Measurements from ENCODE around the gene SORBS2.

Gene SORBS2

GRCh38 chr4:185666156-185666555 lies 145.8 kb downstream of the SORBS2 start:
- no peak for DNase-seq

- DNase-seq = no peak
Observed at GRCh38 chr4:185665655-185666054, 146.3 kb downstream of the SORBS2 start.

- no peak for DNase-seq
Observed at GRCh38 chr4:185664481-185664880, 147.5 kb downstream of the SORBS2 start.

GRCh38 chr4:185662030-185662778 lies 149.8 kb downstream of the SORBS2 start:
- DNase-seq = no peak

GRCh38 chr4:185660340-185660739 lies 151.7 kb downstream of the SORBS2 start:
- DNase-seq = no peak

GRCh38 chr4:185657699-185658098 lies 154.3 kb downstream of the SORBS2 start:
- DNase-seq = no peak

- DNase-seq = no peak
Observed at GRCh38 chr4:185657183-185657582, 154.8 kb downstream of the SORBS2 start.

DNA sequence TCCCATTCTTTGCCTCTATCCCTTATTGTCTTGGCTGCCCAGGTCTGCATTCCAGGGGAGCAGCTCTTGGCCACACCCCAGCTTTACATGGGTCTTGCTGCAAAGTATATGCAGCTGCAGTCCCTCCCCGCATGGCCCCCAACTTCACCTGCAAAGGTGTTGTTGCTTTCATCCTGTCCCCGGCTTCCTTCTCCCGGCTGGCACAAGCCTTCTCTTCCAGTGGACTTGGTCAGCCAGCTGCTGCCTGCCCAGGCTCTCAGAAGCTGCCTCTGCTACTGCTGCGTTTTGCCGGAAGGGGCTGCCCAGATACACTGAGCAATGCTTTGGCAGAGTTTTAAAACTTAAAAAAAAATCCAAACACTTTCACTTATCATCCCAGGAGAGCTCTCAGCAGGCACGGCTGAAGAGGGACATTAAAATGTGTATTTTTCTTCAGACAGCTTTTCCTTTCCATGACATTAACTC lies 155.5 kb downstream of the SORBS2 start:
- DNase-seq = no peak

DNA sequence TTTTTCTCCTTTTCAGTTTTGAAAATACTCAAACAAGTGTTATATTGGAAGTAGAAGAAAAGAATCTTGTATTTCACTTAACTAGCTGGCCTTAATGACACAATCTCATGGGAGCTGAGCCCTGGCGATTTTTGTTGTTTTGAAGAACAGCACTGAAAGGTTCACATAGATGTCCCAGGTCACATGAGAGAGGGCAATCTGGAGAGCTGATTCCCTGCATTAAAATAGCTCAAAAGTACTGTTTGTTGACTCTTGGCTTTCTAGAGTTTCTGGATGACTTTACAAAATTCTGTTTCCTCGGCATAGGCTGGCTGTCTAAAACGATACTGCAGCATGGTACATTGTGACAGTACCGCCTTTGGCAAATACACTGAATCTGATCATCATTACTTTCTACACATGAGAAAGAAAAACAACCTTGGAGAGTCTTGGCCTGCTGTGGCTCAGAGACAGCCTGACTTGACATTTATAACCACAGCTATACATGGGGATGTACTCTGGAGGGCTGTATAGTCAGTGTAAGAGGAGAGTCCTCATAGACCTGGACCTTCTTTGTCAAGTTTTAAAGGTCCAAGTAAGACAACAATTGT lies 156.9 kb downstream of the SORBS2 start:
- DNase-seq = no peak

- no peak for DNase-seq
Observed at GRCh38 chr4:185654311-185654710, 157.7 kb downstream of the SORBS2 start.

DNA sequence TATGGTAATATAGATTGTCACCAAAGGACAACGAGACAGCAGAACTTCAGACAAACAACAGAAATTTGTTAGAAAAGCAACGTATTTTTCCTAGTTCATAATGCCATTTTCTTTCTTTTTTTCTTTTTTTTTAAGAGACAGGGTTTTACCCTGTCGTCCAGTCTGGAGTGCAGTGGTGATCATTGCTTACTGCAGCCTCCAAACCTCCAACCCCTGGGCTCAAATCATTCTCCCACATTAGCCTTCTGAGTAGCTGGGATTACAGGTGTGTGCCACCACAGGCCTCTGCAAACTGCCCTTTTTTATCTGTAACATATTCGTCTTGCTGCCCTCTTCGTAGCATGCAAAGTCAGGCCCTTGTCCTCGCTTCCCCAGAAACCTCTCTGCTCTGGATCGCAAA lies 160.1 kb downstream of the SORBS2 start:
- DNase-seq = no peak

DNA sequence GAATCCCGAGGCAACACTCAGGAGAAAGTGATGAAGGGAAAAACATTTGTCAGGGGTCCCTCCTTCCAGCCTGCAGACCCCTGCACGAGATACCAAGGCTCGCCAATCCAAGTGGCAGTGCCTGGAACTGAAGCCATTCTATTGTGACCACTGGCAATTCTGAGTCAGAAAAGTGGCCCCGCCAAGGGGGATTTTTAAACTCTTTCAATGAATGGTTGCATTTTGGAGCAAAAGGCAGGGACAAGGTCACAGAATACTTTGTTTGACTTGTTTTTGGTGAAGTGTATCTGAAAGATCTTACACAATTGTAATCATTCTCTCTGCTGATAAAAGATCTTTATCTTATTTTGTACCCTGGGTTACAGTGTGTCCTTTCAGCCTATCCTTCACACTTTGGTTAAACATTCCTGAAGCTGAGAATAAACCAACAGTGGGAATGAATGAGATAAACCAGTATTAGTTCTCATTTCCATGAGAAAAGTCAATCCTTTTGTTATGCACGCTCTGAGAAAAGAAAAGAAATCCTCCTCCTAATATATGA lies 160.8 kb downstream of the SORBS2 start:
- no peak for DNase-seq

- no peak for DNase-seq
Observed at GRCh38 chr4:185648631-185649030, 163.4 kb downstream of the SORBS2 start.

- DNase-seq = no peak
Observed at GRCh38 chr4:185645403-185645802, 166.6 kb downstream of the SORBS2 start.

GRCh38 chr4:185644408-185644807 lies 167.6 kb downstream of the SORBS2 start:
- no peak for DNase-seq

- DNase-seq = no peak
Observed at GRCh38 chr4:185642907-185643306, 169.1 kb downstream of the SORBS2 start.

GRCh38 chr4:185640811-185641675 lies 171.0 kb downstream of the SORBS2 start:
- DNase-seq = no peak

- no peak for DNase-seq
Observed at GRCh38 chr4:185638548-185639301, 173.3 kb downstream of the SORBS2 start.

DNA sequence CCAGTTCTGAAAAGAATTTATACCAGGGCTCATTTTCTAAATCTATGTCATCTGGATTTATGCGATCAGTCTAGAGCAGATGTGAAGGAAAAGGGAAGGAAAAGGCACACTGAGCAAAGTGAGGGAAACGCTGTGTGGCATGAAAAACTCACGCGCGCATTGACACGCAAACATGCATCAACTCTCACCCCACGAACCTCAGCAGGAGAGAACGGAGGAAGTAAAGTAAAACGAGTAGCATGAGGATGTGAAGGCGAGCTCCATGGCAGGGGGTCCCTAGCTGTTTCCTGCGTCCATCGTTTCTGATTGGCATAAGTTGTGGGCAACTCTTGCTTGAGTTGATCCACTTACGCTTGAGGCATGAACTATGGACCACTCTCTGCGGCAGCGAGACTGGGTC lies 173.9 kb downstream of the SORBS2 start:
- no peak for DNase-seq

DNA sequence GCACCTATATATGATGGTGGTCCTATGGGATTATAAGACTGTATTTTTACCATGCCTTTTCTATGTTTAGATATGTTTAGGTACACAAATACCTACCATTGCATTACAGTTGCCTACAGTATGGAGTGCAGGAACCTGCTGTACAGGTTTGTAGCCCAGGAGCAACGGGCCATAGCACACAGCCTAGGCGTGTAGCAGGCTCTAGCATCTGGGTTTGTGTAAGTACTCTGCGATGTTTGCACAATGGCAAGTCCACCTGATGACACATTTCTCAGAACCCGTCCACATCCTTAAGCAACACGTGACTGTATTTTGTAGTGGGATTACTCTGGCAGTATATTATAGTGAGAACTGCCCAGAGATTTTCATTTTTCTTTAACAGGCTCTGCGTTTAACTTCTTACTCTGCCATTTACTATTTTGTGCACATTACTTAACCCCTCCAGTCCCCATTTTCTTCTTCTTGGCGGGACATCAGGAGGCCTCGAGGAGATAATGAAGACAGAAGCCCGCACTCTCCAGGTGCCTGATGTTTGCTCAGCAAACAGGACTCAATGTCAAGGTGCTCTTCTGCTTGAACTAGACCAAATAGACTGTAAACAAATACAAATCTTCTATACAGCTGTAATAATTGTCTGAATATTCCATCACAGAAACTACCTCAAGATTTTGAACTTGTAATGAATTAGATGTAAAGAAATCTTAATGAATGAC lies 174.7 kb downstream of the SORBS2 start:
- no peak for DNase-seq

DNA sequence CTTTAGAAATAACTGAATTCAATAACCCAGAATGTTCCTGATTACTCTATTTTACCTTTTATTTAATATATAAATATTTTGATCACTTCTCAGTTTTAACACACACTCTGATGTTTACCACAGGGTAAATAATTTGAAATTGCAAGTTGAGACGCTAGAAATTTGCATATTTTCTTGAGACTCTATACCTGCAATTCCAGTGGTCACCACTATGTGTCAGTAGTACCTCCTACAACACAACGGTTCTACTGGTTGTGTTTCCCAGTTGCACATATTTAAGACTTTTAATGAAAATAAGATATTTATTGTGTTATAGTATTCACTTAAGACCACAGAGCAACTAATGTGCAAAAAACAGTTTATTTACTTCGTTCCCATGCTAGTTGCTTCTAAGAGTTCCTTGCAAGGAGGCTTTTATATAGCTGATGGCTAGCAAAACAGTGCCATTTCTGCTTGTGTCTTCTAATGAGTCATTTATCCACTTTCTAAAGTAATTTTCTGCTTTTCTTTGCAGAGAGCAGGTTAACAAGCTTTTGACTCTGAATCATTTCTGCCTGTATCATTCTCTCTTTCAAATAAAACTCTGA lies 177.8 kb downstream of the SORBS2 start:
- no peak for DNase-seq

DNA sequence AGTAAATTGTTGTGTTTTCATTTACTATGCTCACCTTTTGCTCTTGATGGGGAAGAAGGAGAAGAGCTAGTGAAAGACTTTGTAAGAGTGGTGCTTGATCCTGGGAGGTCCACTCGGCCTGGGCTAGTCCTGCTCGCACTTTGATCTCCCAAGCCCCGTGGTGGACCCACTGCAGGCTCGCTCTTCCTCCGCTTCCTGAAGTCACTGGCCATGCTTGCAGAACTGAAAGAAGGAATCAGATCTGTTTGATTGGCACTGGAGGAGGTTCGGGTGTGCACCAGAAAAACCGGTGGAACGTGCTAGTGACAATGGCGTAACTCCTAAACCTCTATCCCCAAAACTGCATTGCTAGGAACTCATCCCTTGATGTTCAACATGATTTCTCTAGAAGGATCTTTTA lies 185.2 kb downstream of the SORBS2 start:
- DNase-seq = no peak

Data from stimulated activated CD4-positive, alpha-beta T cell treated with anti-CD3 and anti-CD28 coated beads, Interleukin-12 subunit alpha, Interleukin-12 subunit beta, amount 100 ng/mL, for 4 hours (primary cell).